NT2/D1 (cell line): ENCODE results near the gene TBC1D22A.

ENCODE experiments used
- DNase-seq: peaks from one replicate; pipeline ENCODE4 v3.0.0-alpha.2; 2011; ENCODE audit warnings: low read depth, low spot score
- H3K27me3 ChIP-seq: 2 replicates; pipeline ENCODE4 v1.6.0; 2011; ENCODE audit warnings: mild to moderate bottlenecking; ENCODE audit not compliant: insufficient read length, insufficient read depth
- H3K36me3 ChIP-seq: 2 replicates; pipeline ENCODE4 v1.6.1; 2011; ENCODE audit warnings: mild to moderate bottlenecking, low read length, mixed read lengths; ENCODE audit not compliant: insufficient read depth, insufficient read length
- H3K4me1 ChIP-seq: 2 replicates; pipeline ENCODE4 v1.5.1; 2011; ENCODE audit not compliant: insufficient read depth, insufficient read length
- H3K4me3 ChIP-seq: 2 replicates; pipeline ENCODE4 v1.5.1; 2011; ENCODE audit warnings: low read depth; ENCODE audit not compliant: insufficient read length
- H3K9ac ChIP-seq: 2 replicates; pipeline ENCODE4 v1.6.0; 2011; ENCODE audit warnings: low read depth; ENCODE audit not compliant: insufficient read length
- H3K9me3 ChIP-seq: 2 replicates; pipeline ENCODE4 v1.5.1; 2011; ENCODE audit warnings: mild to moderate bottlenecking, low read length; ENCODE audit not compliant: insufficient read depth
- SUZ12 ChIP-seq: IDR thresholded peaks from 2 replicates; pipeline ENCODE4 v1.6.1; 2011; ENCODE audit not compliant: insufficient read length, insufficient read depth; ENCODE audit errors: extremely low read depth
- YY1 ChIP-seq: IDR thresholded peaks from 2 replicates; pipeline ENCODE4 v1.6.1; 2011; ENCODE audit not compliant: insufficient read length, insufficient read depth
- ZNF274 ChIP-seq: IDR thresholded peaks from 2 replicates; pipeline ENCODE4 v1.6.1; 2011; ENCODE audit warnings: mild to moderate bottlenecking, low read depth, low read length

TBC1D22A gene

GRCh38 chr22:46914916-46915894 lies 152.8 kb downstream of the TBC1D22A start:
- DNase-seq, result no peak
- no peaks in the 10 kb centered on the region for H3K4me1 ChIP-seq

GRCh38 chr22:46915950-46916730 lies 153.7 kb downstream of the TBC1D22A start:
- no peak overlapping the region for H3K9ac ChIP-seq
- H3K27me3 ChIP-seq, result no peaks in the 10 kb centered on the region
- H3K4me3 ChIP-seq, result no peak overlapping the region
- TF ChIP-seq SUZ12 (no peak), YY1 (no peak), ZNF274 (no peak)
- no peaks in the 10 kb centered on the region for H3K9me3 ChIP-seq
- H3K4me1 ChIP-seq, result no peaks in the 10 kb centered on the region
- peaks cover 36% of the 10 kb centered on the region for H3K36me3 ChIP-seq
- DNase-seq, result no peak

More at GRCh38 chr22:46914916-46915894, 152.8 kb downstream of the TBC1D22A start:
- Histone ChIP-seq H3K27me3 (no peaks in the 10 kb centered on the region), H3K4me3 (no peak overlapping the region), H3K9ac (no peak overlapping the region), H3K9me3 (no peaks in the 10 kb centered on the region), H3K36me3 (peaks cover 36% of the 10 kb centered on the region)
- TF ChIP-seq ZNF274 (no peak), YY1 (no peak), SUZ12 (no peak)

- Histone ChIP-seq H3K36me3 (peaks cover 32% of the 10 kb centered on the region), H3K4me1 (no peaks in the 10 kb centered on the region), H3K27me3 (no peaks in the 10 kb centered on the region), H3K9ac (no peak overlapping the region), H3K4me3 (no peak overlapping the region), H3K9me3 (no peaks in the 10 kb centered on the region)
- no peak for TF ChIP-seq SUZ12
- TF ChIP-seq ZNF274, result no peak
- TF ChIP-seq YY1, result no peak
- DNase-seq, result no peak
Measured at GRCh38 chr22:46916886-46917770, 154.7 kb downstream of the TBC1D22A start.

GRCh38 chr22:46917771-46918101 lies 155.3 kb downstream of the TBC1D22A start:
- Histone ChIP-seq H3K9me3 (no peaks in the 10 kb centered on the region), H3K4me1 (no peaks in the 10 kb centered on the region), H3K36me3 (peaks cover 32% of the 10 kb centered on the region), H3K9ac (no peak overlapping the region), H3K27me3 (no peaks in the 10 kb centered on the region), H3K4me3 (no peak overlapping the region)
- TF ChIP-seq ZNF274 (no peak), YY1 (no peak), SUZ12 (no peak)
- no peak for DNase-seq

GRCh38 chr22:46918197-46918596 lies 155.7 kb downstream of the TBC1D22A start:
- Histone ChIP-seq H3K9me3 (no peaks in the 10 kb centered on the region), H3K27me3 (no peaks in the 10 kb centered on the region), H3K36me3 (peaks cover 32% of the 10 kb centered on the region), H3K4me1 (peaks cover under 1% of the 10 kb centered on the region), H3K9ac (no peak overlapping the region), H3K4me3 (no peak overlapping the region)
- no peak for DNase-seq
- TF ChIP-seq SUZ12, result no peak
- TF ChIP-seq YY1, result no peak
- no peak for TF ChIP-seq ZNF274

- Histone ChIP-seq H3K36me3 (peaks cover 15% of the 10 kb centered on the region), H3K4me3 (no peak overlapping the region), H3K9ac (no peak overlapping the region), H3K27me3 (no peaks in the 10 kb centered on the region), H3K9me3 (no peaks in the 10 kb centered on the region), H3K4me1 (peaks cover 3% of the 10 kb centered on the region)
- no peak for DNase-seq
- TF ChIP-seq ZNF274 (no peak), SUZ12 (no peak), YY1 (no peak)
Measured at GRCh38 chr22:46922037-46922436, 159.6 kb downstream of the TBC1D22A start.
